ENCODE measurements around the gene FAM193B. TPM values are rescaled to one million over a fixed set of nuclear protein-coding genes. Genes with fewer than 3 reads are reported as not detected.

Gene FAM193B
- total RNA-seq, 1 donor from 2014 or later = 79.1 TPM

GRCh38 chr5:177482359-177482795 lies 72.0 kb downstream of the FAM193B start:
- H3K4me1 Mint-ChIP-seq (ENCODE audit: low read depth) = peaks cover 74% of the 10 kb centered on the region
- no peak for TF ChIP-seq CTCF (IDR thresholded peaks at IDR 0.05)
- H3K27me3 Mint-ChIP-seq (ENCODE audit: low read depth) = no peaks in the 10 kb centered on the region
- peak overlapping the region; percentile 76 for H3K27ac Mint-ChIP-seq (ENCODE audit: unreplicated experiment)
- H3K9me3 Mint-ChIP-seq (ENCODE audit: low read depth) = no peaks in the 10 kb centered on the region
- no peak overlapping the region for H3K4me3 Mint-ChIP-seq (ENCODE audit: unreplicated experiment)
- no peak for DNase-seq (ENCODE audit: low spot score)
- peaks cover 40% of the 10 kb centered on the region for H3K36me3 Mint-ChIP-seq (ENCODE audit: low read depth)

DNA sequence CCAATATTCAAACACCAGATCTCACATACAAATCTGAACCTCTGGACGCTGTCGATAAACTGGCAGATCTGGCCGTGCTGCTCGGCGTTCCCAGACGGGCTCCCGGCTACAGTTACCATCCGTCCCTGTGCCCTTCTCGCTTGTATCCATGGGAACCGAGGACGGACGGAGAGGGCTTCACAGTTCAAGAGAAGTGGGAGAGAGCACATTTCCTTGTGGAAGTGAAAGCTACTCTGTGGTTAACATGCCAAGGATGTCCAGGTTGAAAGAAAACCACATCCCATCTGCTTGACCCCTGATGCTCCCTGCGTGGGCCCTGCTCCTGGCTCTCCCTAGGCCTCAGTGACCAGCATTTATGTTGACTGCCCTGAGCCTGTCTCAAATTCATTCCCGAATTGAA lies 74.6 kb downstream of the FAM193B start:
- Mint-ChIP-seq H3K36me3 (ENCODE audit: low read depth) (peaks cover 22% of the 10 kb centered on the region), H3K4me3 (ENCODE audit: unreplicated experiment) (no peak overlapping the region), H3K27me3 (ENCODE audit: low read depth) (no peaks in the 10 kb centered on the region), H3K4me1 (ENCODE audit: low read depth) (peaks cover 81% of the 10 kb centered on the region), H3K27ac (ENCODE audit: unreplicated experiment) (peak overlapping the region; percentile 99), H3K9me3 (ENCODE audit: low read depth) (no peaks in the 10 kb centered on the region)
- no peak for TF ChIP-seq CTCF (IDR thresholded peaks at IDR 0.05)
- DNase-seq (ENCODE audit: low spot score) = no peak

- no peak for TF ChIP-seq CTCF (IDR thresholded peaks at IDR 0.05)
- Mint-ChIP-seq H3K9me3 (ENCODE audit: low read depth) (no peaks in the 10 kb centered on the region), H3K36me3 (ENCODE audit: low read depth) (peaks cover 14% of the 10 kb centered on the region), H3K4me3 (ENCODE audit: unreplicated experiment) (no peak overlapping the region), H3K4me1 (ENCODE audit: low read depth) (peaks cover 81% of the 10 kb centered on the region), H3K27me3 (ENCODE audit: low read depth) (no peaks in the 10 kb centered on the region), H3K27ac (ENCODE audit: unreplicated experiment) (peak overlapping the region; percentile 99)
- DNase-seq (ENCODE audit: low spot score) = no peak
These were observed 75.4 kb downstream of the FAM193B start for GRCh38 chr5:177478711-177479646.

DNA sequence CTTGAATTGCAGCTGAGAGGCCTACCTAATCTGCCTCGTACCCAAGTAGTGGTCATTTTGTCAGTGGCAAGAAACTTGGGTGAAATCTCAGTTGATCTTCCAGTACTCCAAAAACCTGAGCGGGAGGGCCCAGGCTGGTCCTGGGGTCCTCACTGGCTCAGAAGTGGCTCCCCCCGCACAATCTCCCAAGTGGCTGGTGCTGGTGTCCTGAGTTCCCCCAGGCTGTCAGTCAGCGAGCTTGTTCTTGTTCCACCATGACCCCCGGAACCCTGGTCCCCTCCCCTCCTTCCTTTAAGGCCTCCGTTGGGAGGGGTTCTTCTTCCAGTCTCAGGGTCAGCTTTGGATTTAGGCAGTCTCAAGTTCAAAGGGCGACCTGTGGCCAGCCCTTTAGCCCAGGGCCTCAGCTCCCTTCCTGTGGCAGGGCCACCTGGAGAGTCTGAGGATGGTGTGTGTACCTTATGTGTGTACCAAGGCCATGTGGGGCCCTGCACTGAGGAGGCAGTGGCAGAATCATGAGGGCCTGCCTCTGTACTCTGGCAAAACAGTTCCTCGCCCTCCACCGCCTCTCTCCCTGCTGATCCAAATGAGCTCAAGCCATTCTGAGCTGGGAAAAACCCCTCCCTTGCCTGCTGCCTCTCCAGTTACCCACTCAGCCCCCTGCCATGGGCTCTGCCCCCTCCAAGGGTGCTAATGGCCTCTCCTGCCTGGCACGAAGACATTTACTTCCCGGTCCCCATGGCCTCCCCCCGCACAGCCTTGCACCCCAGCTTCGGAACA lies 76.5 kb downstream of the FAM193B start:
- no peak for DNase-seq (ENCODE audit: low spot score)
- Mint-ChIP-seq H3K36me3 (ENCODE audit: low read depth) (peaks cover 6% of the 10 kb centered on the region), H3K4me3 (ENCODE audit: unreplicated experiment) (no peak overlapping the region), H3K9me3 (ENCODE audit: low read depth) (no peaks in the 10 kb centered on the region), H3K27ac (ENCODE audit: unreplicated experiment) (peak overlapping the region; percentile 99), H3K27me3 (ENCODE audit: low read depth) (no peaks in the 10 kb centered on the region), H3K4me1 (ENCODE audit: low read depth) (peaks cover 73% of the 10 kb centered on the region)
- no peak for TF ChIP-seq CTCF (IDR thresholded peaks at IDR 0.05)

DNA sequence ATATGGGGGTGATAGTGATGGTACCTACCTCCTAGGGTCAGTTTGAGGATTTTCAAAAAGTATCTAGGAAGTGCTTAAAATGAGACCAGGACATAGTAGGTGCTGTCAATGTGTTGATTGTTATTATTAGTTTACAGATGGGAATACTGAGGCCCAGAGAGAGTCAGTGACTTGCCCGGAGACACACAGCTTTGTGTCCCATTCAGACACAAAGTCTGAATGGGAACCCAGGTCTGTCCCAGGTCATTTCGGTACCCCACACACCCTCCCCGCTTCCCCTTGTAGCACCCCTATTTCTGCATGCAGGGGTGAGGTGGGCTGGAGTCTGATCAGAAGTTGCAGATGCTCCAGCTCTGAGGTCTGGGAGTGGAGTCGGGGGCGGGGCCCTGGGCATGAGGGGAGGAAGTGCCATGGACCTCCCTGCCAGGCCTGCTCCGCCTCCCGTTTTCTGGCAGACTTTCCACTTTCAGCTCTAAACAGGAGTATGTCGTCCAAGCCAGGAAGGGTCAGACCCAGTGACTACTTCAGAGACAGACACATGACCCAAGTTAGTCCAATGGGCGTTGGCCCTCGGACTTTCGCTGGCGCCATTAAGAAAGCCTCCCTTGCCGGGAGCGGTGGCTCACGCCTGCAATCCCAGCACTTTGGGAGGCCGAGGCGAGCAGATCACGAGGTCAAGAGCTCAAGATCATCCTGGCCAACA lies 77.7 kb downstream of the FAM193B start:
- Mint-ChIP-seq H3K4me1 (ENCODE audit: low read depth) (peaks cover 69% of the 10 kb centered on the region), H3K4me3 (ENCODE audit: unreplicated experiment) (no peak overlapping the region), H3K36me3 (ENCODE audit: low read depth) (no peaks in the 10 kb centered on the region), H3K9me3 (ENCODE audit: low read depth) (no peaks in the 10 kb centered on the region), H3K27ac (ENCODE audit: unreplicated experiment) (peak overlapping the region; percentile 99), H3K27me3 (ENCODE audit: low read depth) (no peaks in the 10 kb centered on the region)
- no peak for DNase-seq (ENCODE audit: low spot score)
- TF ChIP-seq CTCF (IDR thresholded peaks at IDR 0.05) = no peak
